ENCODE results near the gene SPRN.
"Not testable (repeated sequence)": the region's sequence is repeated elsewhere in the genome, so short reads cannot be mapped to it uniquely, and the experiment has no call there.

SPRN gene

DNA sequence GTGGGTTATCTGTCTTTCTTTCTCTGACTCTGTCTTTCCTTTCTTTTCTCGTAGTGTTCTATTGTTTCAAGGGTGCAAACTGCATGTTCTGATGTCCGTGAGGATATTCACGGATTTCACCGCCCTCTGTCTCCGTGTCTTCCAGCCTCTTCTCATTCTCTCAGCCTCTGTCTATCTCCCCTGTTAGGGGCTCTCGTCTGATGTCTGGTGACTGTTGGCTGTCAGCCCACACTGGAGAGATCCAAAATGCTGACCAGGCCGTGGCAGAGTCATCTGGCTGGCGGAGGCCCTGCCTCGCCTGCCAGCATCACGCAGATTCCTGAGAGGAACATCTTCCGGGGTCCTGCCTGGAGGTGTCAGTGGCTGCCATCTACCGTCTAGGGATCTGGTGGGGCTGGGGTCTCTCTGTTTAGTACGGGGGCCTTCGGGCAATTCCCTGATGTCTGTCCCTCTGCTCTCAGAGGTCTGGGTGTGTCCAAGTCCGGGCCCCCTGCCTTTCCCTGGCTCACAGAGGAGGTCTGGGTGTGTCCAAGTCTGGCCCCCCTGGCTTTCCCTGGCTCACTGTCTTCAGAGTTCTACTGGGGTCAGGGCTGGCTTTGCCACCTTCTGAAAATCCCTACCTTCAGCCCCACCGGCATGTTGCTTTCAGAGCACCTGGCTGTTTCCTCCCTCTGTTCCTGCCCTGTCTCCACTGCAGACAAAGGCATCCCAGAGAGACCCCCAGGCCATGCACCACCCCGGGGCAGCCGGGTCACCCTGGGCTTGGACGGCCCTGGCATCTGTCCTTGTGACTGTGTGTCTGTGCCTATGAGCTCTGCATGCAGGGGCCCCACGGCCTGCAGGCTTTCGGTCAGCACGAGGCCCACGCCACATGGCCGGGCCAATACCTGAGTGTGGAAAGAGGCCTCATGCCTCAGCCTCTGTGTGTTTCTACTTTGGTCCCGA is 15.4 kb upstream of the SPRN start:
- no peak for DNase-seq (ENCODE audit: low spot score)

- peak; percentile 48 for DNase-seq (ENCODE audit: low spot score)
Measured at GRCh38 chr10:133438711-133439273, 14.4 kb upstream of the SPRN start.

- not testable (repeated sequence) for DNase-seq (ENCODE audit: low spot score)
Measured at GRCh38 chr10:133432789-133433188, 8.4 kb upstream of the SPRN start.

DNA sequence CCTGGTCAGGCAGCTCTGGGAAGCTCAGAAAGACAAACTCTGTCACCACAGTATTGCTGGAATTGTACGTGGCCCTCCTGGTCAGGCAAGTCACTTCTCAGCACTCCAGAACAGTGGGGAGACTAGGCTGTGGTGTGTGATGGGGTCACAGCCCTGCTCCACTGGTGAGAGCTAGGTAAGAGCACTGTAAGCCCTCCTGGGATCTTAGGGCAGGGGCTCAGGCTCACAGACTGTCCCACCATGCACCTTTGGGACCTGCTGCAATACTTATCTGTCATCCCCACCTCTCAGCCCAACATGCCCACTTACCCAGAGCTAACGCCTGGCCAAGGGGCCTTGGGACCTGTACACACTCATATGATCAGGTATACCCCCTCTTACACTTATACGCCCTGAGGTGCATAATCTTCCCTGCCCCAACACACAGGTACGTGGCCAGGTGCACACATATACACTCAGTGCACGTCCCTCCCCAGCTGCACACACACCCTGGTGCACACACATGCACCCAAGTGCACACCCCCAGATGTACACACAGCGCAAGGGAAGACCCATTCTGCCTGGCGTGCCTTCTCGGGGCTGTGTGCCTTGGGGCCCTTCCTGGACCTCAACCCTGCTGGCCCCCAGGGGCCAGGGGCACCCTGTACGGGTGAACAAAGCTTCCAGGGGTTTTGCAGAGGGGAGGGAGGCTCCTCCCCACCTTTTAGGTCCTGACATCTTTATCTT is 7.6 kb upstream of the SPRN start:
- DNase-seq (ENCODE audit: low spot score): not testable (repeated sequence)

DNA sequence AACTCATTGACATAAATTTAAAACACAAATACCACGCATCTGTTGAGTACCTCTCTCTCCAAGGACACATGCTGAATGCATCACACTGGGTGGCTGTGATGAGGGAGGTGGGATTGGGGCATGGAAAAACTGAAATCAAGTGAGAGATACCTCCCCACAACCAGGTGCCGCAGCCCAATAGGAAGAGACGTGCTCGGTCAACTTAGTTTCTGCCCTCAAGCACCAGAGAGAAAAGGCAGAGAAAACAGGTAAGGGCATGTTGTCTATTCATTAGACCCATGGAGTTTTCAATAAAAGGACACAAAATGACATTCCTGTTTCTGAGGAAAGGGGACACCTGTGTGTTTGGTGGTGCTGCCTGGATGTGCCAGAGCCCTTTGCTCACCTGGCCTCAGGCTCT is 5.1 kb upstream of the SPRN start:
- not testable (repeated sequence) for DNase-seq (ENCODE audit: low spot score)

DNA sequence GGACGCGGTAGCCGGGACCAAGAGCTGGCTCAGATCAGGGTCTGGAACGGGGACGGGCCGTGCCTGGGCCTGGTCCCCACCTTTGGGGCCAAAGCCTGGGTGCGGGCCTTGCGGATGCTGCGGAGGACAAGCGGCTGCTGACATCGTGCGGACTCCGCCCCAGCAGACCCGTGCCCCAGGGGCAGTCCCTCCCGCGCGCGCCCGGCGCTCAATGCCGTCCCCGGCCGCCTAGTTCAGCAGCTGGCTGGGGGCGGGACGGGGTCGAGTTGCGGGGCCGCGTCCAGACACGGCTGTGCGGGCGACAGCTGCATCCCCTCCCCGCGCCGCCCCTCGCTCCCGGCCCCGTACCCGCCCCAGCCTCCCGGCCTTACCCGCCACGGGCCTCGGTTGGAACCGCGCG is 323 bp downstream of the SPRN start:
- not testable (repeated sequence) for DNase-seq (ENCODE audit: low spot score)

GRCh38 chr10:133422807-133423771 is 1.3 kb downstream of the SPRN start:
- DNase-seq (ENCODE audit: low spot score): no peak

DNA sequence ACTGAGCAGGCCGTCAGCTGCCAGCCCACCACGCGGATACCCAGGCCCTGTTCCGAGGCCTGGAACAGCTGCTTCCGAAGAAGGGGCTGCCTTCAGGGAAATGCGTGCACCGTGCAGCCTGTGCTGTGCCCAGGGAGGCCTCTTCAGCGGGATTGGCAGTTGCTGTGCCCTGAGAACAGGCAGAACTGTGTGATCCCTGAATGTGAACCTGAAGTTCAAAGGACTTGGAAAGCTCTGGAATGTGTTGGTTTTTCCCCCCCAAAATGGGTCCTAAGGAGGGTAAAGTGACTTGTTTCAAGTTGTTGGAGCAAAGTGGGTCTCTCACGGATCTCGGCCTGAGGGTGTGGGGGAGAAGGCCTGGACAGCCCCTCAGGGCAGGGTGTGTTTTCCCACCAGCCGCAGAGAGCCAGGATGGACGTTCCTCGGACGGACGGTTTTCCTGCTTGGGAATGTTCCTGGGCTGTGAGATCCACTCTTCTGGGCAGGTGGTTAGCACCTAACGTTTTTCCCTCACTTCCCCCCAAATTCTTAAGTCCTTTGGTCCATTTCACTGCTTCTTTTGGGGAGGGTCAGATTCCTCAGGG is 2.1 kb downstream of the SPRN start:
- DNase-seq (ENCODE audit: low spot score): no peak

DNA sequence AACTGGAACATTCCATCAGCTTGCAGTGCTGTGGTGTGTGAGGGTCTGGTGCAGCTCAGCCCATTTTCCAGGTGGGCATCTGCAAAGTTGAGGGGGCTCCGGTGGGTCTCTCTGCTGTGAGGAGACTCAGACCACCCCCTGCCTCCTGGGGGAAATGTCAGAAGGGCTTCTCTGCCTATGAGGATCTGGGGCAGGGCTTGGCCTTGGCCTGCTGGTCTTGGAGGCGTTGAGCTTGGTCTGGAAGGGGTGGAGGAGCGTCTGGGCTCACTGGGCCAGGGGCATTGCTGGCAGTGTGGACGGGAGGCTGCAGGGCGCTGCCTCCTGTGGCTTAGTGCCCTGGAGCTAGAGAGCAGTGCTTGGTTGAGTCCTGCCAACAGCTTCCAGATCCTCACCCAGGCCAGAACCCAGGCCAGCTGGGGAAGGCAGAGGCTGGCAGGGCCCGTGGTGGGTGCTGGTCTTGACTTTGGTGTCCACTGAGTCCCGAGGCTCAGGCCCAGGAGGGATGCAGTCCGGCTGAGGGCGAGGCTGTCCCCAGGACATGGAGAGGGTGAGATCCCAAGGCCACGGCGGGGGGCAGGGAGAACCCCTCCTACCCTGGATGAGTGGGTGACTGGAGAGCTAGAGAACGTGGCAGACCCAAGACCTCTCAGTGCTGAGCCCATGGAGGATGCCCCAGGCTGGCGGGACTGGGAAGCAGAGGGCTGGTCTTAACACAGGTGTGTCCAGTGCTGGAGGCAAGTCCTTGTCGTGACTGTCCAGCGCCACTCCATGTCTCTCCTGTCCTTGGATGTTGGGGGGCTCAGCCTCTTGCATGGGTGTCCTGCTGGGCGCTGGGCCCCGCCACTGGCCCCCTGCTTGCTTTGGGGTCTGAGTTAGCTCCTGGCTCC is 2.8 kb downstream of the SPRN start:
- no peak for DNase-seq (ENCODE audit: low spot score)

DNA sequence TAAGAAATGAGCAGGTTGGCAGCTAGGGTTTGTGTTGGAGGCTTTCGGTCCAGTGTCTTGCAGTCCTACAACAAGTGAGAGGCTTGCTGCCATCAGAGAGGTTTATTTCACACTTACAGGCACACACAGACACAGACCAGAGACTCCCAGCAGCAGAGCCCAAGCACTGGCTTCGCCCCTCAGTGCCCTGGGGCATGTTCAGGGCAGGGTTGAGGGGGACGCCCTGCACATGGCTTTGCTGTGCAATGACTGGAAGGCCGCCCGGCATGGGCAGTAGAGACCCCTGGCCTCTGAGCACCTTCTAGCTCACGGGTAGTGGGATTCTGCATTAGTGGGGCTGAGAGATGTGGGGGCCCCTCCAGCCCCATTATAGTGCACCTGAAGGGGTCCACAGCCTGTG is 3.8 kb downstream of the SPRN start:
- no peak for DNase-seq (ENCODE audit: low spot score)

- DNase-seq (ENCODE audit: low spot score): no peak
Measured at GRCh38 chr10:133420028-133420427, 4.4 kb downstream of the SPRN start.

- no peak for DNase-seq (ENCODE audit: low spot score)
Measured at GRCh38 chr10:133419211-133419950, 5.0 kb downstream of the SPRN start.

DNA sequence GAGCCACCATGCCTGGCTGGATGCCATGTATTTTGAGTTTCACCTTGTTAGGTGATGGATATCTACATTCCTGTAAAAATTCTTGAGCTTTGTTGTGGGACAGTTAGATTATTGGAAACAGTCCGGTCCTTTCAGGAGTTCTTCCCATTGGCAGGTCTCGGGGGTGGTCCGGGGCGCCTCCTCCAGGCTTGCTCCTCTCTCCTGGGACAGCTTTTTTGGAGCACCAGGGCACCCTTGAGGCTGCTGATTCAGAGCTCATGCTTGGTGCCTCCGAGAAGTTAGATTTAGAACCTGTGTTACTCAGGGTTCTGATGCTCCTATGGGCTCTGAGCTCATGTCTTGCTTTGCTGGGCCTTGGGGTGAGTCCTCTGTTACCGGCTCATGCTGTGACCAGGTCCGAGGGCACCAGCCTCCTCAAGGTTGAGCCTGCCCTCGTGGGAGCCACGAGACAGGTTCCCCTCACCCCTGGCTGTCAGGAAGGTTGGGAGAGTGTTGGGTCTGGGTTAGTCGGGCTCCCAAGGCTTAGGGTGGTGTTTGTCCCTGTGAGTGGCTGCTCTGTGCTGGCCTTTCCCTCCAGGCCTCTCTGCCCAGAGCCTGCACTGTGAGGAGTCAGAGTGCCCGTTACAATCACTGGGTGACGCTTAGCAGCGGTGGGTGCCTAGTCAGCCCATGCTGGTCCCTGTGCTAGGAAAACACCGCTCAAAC is 6.0 kb downstream of the SPRN start:
- no peak for DNase-seq (ENCODE audit: low spot score)

GRCh38 chr10:133415752-133416151 is 8.7 kb downstream of the SPRN start:
- no peak for DNase-seq (ENCODE audit: low spot score)

GRCh38 chr10:133414401-133414800 is 10.0 kb downstream of the SPRN start:
- DNase-seq (ENCODE audit: low spot score): not testable (repeated sequence)

GRCh38 chr10:133412381-133412711 is 12.1 kb downstream of the SPRN start:
- no peak for DNase-seq (ENCODE audit: low spot score)

- DNase-seq (ENCODE audit: low spot score): no peak
Measured at GRCh38 chr10:133411523-133412380, 12.7 kb downstream of the SPRN start.

Measured in cerebellar cortex (tissue), 1 donor.